HG02610 (cell line): ENCODE results near the gene KCND3.
A peak's percentile ranks its signal among the peaks of the same experiment; 100 is the strongest.

Source experiments
- ATAC-seq: cut with Tn5 transposase; IDR thresholded peaks from one replicate; pipeline ENCODE4 v1.9.1; 2021; ENCODE audit warnings: mild to moderate bottlenecking, moderate library complexity; ENCODE audit not compliant: unreplicated experiment

KCND3 gene

DNA sequence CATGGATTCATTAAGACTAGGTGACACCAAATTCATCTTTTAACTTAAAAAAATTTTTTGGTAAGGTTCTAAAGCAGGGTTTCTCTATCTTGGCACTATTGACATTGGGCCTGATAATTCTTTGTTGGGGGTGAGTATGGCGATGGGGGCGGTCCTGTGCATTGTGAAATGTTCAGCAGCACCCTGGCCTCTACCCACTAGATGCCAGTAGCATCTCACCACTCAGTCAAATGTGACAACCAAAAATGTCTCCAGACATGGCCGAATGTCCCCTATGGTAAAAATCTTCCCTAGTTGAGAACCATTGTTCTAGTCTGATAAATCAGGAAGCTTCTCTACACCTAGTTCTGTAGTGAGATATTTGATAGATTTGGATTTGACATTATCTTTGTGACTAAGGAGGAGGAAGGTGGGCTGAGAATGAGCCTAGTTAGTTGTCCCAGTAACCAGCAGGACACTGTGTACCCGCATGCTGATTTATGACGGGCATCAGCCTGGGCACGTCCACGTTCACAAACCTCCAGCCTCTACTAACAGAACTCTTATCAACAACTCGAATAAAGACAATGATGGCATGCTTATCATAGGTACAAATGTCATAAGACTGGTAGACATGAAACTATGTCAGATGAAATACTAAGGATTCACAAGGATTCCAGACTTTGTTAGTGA is 104.6 kb downstream of the KCND3 start:
- no peak for ATAC-seq

DNA sequence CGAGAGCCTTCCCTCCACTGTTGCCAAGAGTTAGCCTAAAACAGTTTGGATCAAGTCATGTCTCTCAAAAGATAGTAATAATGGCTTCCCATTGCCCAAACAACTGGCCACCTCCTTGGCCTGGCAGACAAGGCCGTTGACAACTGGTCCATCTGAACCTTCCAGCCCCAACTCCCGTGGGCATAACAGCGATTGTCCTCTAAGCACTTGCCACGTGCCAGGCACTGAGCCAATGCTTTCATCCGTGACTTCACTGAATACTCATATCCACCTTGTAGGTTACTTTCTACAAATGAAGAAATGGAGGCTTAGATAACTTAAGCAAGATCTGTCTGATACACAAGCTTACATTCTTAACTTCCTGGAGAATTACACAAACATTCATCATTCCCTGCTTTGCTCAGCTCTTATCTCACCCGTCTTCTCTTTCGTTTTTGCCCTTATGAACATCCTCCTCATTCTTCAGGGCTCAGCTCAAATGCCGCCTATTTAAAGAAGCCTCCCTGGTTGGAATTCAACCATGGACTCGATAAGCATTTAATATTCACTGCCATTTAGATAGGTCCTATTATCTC is 106.4 kb downstream of the KCND3 start:
- ATAC-seq: no peak

DNA sequence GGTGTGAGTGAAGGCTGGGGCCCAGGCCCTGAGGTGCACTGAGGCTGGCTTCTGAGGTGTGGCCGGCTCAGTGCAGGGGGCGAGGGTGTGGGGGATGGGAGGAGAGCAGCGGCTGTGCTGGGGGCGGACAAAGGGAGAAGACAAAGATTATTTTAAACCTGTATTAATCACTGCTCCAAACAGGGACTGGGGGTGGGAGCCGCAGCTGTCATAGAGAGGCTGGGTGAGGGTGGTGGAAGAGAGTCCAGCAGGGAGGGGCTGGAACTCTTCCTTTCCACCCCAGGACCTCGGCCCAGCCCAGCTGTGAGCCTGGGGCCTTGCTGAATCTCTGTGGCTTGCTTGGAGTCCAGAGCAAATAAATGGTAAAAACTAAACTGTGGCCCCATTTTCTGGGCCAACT is 106.9 kb downstream of the KCND3 start:
- ATAC-seq: no peak

DNA sequence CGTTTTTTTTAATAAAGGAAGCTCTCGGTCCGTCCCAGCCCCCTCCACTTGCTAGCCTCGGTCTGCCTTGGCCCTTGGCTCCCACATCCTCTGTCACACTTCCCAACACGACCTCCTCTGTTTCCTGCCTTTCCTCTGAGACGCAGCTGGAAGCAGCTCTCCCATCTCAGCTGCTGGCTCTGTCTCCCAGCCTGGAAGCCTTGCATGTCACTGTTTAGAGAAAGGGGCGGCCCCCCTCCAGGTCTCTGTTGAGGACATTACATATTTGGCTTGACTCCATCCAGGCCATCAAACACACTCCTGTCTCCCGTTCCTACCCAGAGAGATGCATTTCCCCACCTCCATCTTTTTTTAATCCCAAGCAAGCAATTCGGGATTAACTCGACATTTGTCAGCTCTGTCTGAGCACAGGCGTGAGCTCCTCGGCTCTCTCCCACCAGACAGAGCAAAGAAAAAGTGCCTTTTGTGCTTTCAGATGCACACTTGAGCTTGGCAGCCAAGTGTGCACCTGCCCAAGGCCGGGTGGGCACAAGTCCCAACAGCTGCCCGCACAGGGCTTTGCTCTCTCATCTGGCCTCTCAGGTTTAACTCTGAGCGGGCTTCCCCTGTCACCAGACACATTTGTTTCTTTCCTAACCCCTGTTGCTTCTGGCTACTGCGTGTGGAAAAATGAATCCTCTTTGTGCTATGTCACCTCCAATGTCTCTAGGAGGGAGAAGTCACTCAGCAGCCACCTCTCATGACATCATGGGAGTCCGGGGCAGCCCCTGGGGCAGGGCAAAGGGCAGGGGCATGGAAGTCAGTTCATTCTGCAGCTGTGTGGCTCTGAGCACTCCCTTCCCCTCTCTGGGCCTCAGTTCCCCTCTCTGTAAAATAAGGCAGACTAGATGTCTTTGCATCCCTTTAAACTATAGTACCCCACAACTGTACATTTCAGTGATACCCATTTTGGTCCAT is 108.3 kb downstream of the KCND3 start:
- ATAC-seq: no peak

DNA sequence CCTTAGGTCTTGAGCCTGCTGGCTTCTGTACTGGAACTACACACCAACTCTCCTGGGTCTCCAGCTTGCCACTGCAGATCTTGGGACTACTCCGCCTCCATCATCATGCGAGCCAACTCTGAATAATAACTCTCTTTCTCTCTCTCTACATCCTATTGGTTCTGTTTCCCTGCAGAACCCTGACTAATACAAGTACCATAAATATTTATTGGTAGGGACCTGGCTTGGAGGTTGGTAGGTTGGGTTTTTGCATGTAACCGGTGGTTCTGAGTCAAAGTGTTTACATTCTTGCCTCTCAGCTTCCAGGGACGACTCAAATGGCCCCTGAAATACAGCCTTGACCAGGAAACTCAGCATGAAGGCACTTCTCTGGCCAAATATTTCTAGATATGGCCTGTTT is 110.4 kb downstream of the KCND3 start:
- no peak for ATAC-seq

DNA sequence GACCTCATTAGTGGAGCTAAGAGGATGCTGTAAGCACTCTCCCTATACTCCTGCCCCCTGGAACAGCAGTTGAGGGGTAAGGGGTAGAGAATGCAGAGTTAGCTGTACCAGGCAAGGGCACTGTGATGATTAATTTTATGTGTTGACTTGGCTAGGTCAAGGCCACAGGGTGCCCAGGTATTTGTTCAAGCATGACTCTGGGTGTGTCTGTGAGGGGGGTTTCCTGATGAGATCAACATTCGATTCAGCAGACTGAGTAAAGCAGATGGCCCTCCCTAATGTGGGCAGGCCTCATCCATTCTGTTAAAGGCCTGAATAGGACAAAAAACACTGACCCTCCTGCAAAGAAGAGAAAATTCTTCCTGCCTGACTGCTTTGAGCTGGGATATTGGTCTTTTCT is 110.8 kb downstream of the KCND3 start:
- peak; percentile 65 for ATAC-seq

DNA sequence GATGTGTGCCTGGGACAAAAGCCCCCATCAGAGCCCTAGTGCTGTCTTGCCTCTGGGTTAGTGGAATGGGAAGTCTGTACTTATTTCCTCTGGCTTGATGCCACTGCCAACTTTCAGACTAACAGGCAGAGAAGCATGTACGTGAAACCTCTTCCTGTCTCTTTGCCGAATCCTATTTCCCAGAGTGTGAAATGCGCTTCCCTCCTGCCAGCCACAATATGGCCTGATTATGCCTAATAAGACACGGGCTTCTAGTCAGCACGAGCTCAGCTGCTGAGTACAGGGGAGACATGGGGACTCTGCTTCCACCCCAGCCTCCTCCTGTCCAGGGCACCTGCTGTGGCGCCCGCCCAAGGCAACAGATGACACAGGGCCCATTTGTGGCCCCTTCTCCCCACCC is 111.4 kb downstream of the KCND3 start:
- ATAC-seq: no peak

DNA sequence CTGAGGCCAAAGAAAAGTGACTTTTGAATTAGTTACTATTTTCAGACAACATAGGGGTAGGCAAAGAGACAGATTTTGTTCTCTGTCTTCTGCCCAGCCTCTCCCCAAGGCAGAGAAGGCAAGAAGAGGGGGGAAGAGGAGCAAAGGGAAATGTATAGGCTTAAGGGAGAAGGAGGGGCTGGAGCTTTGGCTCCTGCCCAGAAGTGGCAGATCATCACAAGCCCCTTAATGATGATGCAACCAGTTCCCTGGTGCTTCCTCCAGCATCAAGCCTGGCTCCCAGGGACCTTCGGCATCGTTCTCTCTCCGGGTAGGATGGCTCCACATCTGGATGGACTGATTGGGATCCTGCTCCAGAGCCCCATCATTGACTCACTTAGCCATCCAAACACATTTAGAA is 112.8 kb downstream of the KCND3 start:
- ATAC-seq: no peak

DNA sequence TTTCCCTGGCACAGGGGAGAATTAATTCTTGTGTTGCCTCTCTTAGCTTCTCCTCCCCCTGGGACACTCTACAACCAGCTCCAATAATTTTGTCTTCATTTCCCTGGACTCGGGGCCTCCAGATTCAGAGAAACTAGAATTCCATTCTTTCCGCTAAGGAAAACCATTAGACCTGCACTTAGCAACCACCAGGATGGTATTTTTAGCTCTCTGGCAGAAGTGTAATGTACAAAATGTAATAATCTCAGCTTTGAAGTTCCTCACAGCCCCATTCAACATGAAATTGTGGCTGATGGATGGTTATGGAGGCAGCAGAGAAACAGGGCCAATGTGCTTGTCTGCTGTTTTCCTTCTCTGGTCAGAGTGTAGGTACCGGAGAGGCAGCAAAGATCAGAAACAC is 113.8 kb downstream of the KCND3 start:
- no peak for ATAC-seq

DNA sequence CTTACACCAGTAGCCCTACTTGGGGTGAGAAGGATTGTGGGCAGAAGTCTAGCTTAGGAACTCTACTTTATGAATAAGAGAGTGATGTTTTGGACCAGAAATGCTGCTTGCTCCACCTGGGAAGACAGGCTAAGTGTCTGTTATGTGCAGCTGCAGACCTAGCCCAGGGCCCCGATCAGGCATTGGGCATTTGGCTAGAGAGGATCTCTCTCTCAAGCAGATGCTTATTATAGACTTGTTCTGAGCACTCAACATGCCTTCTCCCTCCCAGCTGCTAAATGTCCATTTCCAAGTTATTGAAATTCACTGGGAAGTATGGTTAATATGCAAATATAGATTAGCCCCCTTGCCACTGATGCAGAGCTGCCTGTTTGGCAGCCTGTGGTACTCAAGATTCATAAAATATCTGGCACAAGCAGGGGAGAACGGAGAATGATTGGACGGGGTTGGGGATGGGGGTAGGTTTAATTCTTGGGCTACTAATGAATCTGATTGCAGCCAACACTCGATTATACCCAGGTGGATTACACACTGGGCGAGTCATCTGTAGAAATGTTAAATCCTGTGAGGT is 115.9 kb downstream of the KCND3 start:
- ATAC-seq: no peak

DNA sequence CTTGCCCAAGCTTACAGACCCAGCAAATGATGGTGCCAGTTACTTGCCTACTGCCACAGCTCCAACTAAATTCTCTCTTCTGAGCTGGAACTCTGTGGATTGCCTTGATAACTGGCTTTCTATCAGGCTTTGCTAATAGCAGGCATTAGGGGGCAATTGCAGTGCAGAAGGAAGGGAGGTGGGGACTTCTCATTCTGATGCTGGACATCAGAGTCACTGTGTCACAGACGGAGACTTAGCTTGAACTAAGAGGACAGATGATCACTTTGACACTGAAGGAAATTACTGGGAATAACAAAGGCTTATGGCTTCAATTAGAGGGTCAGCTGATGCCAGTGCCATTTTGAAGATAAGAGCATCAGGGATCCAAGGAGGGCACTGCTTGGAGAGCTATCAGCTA is 119.3 kb downstream of the KCND3 start:
- ATAC-seq: no peak

DNA sequence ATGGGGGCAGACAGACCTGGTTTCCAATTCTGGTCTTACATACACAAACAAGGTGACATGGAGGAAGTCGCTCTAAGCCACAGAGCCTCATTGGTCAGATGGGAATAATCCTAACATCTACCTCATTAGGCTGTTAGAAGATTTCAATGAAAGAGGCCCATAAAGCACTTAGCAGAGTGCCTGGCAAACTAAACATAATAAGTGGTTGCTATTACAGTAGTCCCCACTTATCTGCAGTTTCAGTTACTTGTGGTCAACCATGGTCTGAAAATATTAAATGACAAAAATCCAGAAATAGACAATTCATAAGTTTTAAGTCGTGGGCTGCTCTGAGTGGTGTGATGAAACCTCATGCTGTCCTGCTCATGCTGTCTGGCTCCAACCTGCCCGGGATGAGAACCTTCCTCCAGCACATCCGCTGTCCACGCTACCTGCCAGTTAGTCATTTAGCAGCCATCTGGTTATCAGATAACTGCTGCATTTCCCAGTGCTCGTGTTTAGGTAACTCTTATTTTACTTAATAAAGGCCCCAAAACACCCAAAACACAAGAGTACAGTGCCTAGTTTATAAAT is 121.5 kb downstream of the KCND3 start:
- ATAC-seq: no peak

DNA sequence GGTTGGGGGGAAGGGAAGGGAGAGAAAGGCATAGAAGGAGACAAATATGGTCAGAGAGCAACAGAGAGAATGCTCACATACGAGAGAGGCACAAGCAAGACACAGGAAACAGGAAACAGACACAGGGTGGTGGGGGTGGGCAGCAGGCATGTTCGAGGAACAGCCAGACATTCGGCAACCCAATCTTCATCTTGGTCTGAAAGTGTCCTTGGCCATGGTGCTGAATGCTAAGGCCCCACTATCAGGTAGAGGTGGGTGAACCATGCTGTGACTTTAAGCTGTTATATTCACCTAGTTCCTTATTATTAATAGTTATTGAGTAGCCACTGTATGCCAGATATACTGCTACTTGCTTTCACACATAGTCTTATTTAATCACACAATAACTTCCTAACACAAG is 124.6 kb downstream of the KCND3 start:
- ATAC-seq: no peak

DNA sequence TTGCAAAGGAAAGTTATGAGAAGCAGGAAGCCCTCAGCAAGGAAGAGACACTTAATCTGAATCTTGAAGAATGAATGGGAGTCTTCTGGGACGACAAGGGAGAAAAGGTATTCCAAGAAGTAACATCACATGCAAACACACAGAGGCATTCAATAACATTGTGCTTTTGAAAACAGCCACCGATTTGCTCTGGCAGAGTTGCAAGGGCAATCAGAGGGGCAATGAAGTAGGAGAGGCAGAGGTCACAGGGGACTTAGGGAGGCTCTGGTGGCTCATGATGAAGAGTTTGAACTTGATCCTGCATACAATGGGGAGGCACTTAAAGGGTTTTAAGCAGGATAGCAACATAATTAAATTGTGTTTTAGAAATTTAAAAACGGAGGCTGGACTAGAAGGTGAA is 126.1 kb downstream of the KCND3 start:
- ATAC-seq: no peak

DNA sequence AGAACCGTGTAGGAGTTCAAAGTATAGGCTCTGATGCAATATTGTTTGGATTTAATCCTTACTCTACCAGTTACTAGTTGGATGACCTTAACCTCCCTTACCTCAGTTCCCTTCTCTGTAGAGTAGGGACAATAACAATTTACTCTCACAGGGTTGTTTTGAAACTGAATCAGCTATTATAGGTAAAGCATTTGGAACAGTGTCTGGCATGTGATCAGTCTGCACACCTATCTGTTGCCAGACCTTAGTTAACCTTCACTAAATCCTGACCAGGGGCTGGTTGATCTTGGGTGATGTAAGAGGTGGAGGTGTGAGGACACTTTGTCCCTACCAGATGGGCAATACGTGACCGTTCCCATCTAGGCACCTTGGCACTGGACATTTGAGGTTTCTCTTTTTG is 126.9 kb downstream of the KCND3 start:
- ATAC-seq: no peak

DNA sequence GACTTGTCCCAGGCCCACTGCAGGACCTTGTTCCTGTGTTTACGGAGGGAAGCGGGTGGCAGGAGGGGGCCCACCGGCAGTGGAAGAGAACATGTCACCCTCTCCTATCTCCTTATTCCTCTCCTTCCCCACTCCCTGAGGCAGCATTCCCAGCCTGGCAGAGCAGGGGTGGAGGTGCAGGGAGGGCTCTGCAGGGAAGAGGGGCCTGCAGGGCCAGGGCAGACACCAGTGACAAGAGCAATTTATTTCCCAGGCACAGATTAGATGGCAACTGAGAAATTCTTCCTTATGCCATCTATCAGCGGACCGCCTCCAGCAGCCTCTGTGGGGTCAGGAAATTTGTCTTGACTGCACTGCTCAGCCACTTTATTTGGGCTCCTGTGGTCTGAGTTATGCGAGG is 127.9 kb downstream of the KCND3 start:
- ATAC-seq: no peak

DNA sequence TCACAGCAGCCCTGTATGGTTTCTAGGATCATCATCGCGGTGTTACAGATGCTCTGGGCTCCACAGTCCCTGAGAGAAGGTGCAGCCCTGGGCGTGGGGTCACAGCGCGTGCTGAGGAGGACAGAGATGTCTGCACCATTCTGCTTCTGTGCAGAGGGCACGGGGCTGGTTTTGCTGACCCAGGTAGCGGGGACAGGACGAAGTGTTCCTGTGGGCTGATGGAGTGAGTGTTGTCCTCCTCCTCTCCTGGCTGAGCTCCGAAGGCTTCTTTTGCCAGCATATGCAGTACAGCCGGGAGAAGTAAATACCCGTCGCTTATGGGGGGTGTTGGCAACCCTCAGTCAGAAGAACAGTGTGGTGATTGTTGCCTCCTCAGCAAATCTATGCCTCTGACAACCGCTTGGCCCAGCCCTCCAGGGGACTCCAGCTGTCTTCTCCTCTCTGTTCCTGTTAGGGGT is 132.2 kb downstream of the KCND3 start:
- ATAC-seq: no peak

DNA sequence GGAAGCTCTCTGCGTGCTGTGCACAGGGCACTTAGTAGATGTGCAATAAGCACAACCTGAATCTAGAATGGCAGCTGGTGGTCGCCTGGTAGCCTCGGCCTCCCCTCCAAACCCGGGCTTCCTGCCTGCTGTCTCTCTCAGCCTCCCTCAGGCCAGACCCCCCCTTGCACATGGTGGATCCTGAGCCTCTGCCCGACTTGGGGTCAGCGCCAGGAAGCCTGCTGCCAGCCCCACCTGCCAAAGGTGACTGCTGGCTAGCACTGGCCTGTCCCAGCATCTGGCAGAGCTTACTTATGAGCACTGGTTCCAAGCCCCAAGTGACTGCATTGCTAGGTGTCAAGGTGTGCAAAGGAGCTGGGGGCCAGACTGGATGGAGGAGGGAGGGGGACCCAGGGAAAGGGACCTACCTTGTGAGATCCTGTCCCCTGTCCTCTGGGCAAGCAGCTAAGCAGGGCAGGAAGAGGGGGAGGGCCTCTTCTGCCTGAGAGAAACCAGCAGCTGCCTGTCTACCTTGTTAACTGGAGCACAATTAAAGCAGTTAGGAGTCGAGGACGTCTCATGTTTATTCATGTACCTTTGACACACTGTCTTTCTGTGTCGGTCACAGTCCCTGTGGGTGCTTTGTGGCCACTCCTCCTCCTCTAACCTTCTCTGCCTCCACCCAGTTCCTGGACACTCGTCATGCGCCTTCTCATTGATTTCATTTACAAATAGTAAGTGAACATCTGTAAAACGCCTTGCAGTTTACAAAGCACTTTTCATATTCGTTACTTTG is 132.9 kb downstream of the KCND3 start:
- no peak for ATAC-seq

DNA sequence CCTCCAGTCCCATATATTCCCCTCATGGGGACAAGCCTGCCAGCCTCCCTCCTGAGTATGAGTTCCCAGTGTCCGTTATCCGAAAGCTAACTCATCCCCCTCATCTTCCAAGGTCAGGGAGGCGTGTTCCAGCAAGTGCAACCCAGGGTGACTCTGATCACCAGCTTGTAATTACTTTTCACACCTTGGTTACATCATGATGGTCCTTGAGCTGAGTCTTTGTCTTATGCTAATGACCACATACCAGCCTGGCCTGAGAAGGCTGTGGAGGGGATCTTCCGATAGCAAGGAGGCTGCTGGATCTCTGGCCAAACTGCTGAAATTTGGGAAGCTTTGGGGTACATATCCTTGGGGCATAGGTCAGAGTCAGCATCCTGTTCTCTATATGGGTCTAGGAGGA is 134.2 kb downstream of the KCND3 start:
- no peak for ATAC-seq

DNA sequence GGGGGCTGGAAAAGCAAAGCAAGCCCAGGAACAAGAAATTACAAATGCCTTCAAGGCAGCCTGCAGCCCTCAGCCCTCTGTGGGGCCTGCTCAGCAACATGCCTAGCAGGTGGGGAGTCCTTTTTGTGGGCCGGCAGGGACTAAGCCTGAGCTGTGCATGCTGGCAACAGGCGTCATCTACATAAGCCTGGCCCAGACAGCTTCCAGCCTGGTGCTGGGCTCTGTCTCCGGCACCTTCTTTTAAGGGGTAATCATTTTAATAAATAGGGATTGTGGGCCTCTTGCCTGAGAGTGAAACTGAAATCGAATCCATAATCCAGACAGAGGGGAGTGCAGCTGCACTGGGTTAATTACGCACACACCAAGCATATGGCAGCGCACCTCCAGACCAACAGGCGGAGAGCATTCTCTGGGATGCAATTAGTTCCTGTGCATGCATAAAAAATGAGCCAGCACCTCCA is 137.2 kb downstream of the KCND3 start:
- no peak for ATAC-seq
